HG03108 (cell line): ENCODE measurements around the gene MAGEA1.
"Not testable (repeated sequence)": the region's sequence is repeated elsewhere in the genome, so short reads cannot be mapped to it uniquely, and the experiment has no call there.

ENCODE experiments used
- ATAC-seq: cut with Tn5 transposase; IDR thresholded peaks from one replicate; pipeline ENCODE4 v1.9.1; 2021; ENCODE audit warnings: moderate library complexity; ENCODE audit not compliant: unreplicated experiment

Gene MAGEA1, protein sequence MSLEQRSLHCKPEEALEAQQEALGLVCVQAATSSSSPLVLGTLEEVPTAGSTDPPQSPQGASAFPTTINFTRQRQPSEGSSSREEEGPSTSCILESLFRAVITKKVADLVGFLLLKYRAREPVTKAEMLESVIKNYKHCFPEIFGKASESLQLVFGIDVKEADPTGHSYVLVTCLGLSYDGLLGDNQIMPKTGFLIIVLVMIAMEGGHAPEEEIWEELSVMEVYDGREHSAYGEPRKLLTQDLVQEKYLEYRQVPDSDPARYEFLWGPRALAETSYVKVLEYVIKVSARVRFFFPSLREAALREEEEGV

DNA sequence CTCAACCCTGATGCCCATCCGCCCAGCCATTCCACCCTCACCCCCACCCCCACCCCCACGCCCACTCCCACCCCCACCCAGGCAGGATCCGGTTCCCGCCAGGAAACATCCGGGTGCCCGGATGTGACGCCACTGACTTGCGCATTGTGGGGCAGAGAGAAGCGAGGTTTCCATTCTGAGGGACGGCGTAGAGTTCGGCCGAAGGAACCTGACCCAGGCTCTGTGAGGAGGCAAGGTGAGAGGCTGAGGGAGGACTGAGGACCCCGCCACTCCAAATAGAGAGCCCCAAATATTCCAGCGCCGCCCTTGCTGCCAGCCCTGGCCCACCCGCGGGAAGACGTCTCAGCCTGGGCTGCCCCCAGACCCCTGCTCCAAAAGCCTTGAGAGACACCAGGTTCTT is at the start of gene MAGEA1:
MAGEA1 (plus strand) TSS at position 154 of the 400 bp plus-strand sequence. CDS start 3,106 bp downstream, outside the sequence.
- no peak for ATAC-seq

DNA sequence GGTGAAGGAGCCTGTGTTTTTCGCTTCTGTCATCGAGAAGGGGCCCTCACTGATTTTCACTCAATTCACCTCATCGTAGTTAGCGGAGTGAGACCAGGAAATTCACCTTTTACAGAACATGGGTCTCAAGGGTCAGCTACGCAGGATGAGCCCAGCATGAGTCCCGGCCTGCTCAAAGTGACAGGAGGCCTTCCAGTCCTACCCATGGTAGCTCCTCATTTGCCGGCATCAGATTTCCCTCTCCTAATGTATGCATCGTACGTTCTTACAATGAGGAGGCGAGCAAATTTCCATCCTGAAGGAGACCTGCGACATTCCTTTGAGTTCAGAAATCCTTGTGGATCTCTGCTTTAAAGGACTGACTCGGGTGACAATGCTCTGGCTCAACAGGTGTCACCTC is 46.2 kb upstream of the MAGEA1 start:
- ATAC-seq: not testable (repeated sequence)

GRCh38 chrX:153139074-153139473 is 40.0 kb upstream of the MAGEA1 start:
- ATAC-seq: not testable (repeated sequence)

GRCh38 chrX:153146288-153146687 is 32.8 kb upstream of the MAGEA1 start:
- not testable (repeated sequence) for ATAC-seq

DNA sequence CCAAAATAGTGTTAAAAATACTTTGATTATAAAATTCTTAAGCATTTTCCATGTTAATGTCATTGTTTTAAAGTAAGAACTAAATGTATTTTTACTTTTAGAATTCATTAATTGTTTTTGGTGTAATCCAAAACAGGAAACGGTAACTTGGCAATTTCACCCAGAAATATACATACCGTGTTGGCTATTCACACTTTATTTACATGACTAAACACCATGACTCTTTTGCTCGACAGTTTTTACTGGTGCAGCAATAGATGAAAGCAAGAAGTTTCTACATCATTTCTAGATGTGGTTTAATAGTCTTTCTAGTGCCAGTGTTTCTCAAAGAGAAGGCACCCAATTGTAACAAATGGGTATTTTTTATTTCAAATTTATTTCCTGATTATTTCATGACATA is 25.6 kb upstream of the MAGEA1 start:
- ATAC-seq: no peak

DNA sequence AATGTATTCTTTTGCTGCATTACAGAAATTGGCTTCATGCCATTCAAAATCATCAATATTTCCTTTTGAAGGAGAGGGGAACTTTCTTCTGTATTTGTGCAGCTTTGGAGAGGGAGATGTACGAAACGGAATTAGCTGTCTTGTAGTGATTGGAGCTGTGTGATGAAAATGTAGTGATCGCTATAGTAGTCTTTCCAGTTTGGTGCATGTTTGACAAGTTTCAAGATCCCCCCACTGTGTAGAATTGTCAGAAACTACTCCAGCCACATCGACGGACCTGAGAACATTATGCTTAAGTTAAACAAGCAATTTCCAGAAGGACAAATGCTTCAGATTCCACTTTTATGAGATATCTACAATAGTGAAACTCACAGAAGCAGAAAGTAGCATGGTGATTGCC is 21.6 kb upstream of the MAGEA1 start:
- ATAC-seq: no peak

GRCh38 chrX:153158319-153158718 is 20.8 kb upstream of the MAGEA1 start:
- no peak for ATAC-seq

DNA sequence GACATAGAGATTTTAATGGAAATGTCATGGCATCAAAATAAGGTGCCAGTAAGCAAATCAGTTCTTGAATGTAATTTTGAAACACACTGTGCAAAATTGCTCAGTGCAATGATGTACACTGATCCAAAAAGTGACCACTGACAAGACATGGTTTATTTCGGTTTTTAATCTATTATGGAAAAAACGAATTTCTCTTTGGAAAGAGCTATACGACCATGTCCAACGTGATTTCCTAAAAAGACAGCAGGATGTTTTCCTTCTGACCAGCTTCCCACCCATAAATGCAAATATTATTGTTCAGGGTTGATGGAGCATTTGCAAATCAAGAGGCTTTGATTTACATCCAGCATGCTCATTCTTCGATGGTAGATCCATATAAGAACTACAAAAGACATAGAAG is 17.1 kb upstream of the MAGEA1 start:
- ATAC-seq: no peak

DNA sequence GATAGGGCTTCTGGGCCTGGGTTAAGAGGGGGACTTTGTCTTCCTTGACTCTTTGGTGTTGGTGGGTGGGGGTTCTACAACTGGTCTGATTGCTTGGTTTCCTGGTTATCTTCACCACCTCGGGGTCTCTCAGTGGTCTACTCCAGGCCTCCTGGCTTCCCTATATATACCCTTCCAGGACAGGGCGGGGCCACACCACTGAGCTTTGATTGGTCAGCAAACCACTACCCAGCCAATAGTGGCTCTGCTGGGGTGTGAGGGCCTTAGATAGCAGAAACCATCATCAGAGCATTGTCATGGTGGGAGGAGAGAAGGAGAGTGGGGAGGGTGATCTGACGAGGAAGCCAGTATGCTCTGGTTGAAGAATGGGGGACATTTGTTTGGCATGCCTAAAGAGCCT is 14.4 kb upstream of the MAGEA1 start:
- no peak for ATAC-seq

- ATAC-seq: not testable (repeated sequence)
These were observed 10.7 kb upstream of the MAGEA1 start for GRCh38 chrX:153168423-153168822.

DNA sequence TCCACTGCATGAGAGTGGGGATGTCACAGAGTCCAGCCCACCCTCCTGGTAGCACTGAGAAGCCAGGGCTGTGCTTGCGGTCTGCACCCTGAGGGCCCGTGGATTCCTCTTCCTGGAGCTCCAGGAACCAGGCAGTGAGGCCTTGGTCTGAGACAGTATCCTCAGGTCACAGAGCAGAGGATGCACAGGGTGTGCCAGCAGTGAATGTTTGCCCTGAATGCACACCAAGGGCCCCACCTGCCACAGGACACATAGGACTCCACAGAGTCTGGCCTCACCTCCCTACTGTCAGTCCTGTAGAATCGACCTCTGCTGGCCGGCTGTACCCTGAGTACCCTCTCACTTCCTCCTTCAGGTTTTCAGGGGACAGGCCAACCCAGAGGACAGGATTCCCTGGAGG is 2.7 kb downstream of the MAGEA1 start:
- ATAC-seq: no peak

GRCh38 chrX:153184787-153185186 is 5.7 kb downstream of the MAGEA1 start:
- no peak for ATAC-seq

DNA sequence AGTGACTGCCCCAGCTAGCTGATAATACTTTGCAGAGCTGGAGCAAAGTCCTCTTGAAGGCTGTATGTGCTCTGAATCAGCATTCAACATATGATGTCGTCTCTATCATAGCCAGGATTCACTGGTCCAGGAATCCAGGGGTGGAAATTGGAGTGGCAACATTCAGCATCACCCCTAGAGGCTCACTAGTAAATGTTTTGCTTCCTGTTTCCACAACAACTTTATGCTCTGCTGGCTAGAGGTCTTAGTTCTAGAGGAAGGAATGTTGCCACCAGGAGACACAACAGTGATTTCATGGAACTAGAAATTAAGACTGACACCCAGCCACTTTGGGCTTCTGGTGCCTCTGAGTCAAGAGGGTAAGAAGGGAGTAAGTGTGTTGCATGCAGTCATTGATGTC is 11.3 kb downstream of the MAGEA1 start:
- no peak for ATAC-seq

- no peak for ATAC-seq
These were observed 21.4 kb downstream of the MAGEA1 start for GRCh38 chrX:153200462-153200861.

GRCh38 chrX:153206425-153207046 is 27.5 kb downstream of the MAGEA1 start:
- ATAC-seq: no peak

GRCh38 chrX:153209347-153209746 is 30.3 kb downstream of the MAGEA1 start:
- ATAC-seq: no peak

DNA sequence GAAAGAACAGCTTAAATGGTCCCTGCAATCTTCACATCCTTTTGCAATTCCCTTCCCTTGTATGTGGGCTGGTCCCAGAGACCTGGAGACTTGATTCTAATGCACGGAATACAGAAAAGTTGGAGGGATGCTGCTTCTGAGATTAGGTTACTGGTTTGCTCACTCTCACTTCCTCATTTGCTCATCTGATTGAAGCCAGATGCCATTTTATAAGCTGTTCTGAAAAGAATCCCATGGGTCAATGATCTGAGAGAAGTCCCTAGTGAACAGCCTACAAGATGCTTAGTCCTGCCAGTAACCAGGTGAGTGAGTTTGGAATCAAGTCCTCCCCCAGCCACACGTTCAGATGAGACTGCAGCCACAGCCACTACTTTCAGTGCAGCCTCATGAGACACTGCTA is 35.9 kb downstream of the MAGEA1 start:
- no peak for ATAC-seq

- ATAC-seq: no peak
These were observed 37.8 kb downstream of the MAGEA1 start for GRCh38 chrX:153216926-153217325.

GRCh38 chrX:153225438-153226098 is 46.5 kb downstream of the MAGEA1 start:
- ATAC-seq: no peak

- ATAC-seq: no peak
These were observed 47.5 kb downstream of the MAGEA1 start for GRCh38 chrX:153226344-153227185.
